Upper lobe of left lung (tissue), 6 donors: ENCODE data around the gene MMAB. TPM values are rescaled to one million over a fixed set of nuclear protein-coding genes. Genes with fewer than 3 reads are reported as not detected.
"Not testable (repeated sequence)": the region's sequence is repeated elsewhere in the genome, so short reads cannot be mapped to it uniquely, and the experiment has no call there.

Experiments
- ATAC-seq, 2 donors: fragments of 200-7000 bp; cut with Tn5 transposase; one replicate each; pipeline ENCODE4 v1.9.1; 2022; ENCODE audit warnings: mild to moderate bottlenecking in 2 of 2, moderate library complexity in 2 of 2; ENCODE audit not compliant: low FRiP score in 2 of 2
- DNase-seq, 2 donors: peaks; one replicate each; pipeline ENCODE4 v3.0.0-alpha.2; 2019 to 2020
- H3K27ac ChIP-seq, 4 donors: fragments of 200-600 bp; sonication (generic); one replicate each; pipeline ENCODE4 v1.5.1; 2016 to 2019
- H3K27me3 ChIP-seq, 4 donors: fragments of 200-600 bp; sonication (generic); one replicate each; pipeline ENCODE4 v1.5.1; 2017 to 2019
- H3K36me3 ChIP-seq, 4 donors: fragments of 200-600 bp; sonication (generic); one replicate each; pipeline ENCODE4 v1.5.1; 2016 to 2019
- H3K4me1 ChIP-seq, 4 donors: fragments of 200-600 bp; sonication (generic); one replicate each; pipeline ENCODE4 v1.5.1; 2018 to 2019
- H3K4me3 ChIP-seq, 4 donors: fragments of 200-600 bp; sonication (generic); one replicate each; pipeline ENCODE4 v1.5.1; 2017 to 2019; ENCODE audit warnings: mild to moderate bottlenecking in 2 of 4, moderate library complexity in 1 of 4
- H3K9me3 ChIP-seq, 4 donors: fragments of 200-600 bp; sonication (generic); one replicate each; pipeline ENCODE4 v1.5.1; 2018 to 2019
- CTCF ChIP-seq, 6 experiments: fragments of 450-650 bp in 4 of 6; fragments of 200-600 bp in 2 of 6; sonication (generic) in 2 of 6; IDR thresholded peaks; one replicate each; pipeline ENCODE4 v1.5.1; 2016 to 2019; ENCODE audit warnings: antibody characterized with exemption in 6 of 6
- EP300 ChIP-seq, 4 donors: sonication (generic); formaldehyde crosslinking; IDR thresholded peaks; one replicate each; pipeline ENCODE4 v1.5.1; 2017; ENCODE audit warnings: antibody characterized with exemption in 4 of 4, control low read depth in 2 of 4
- POLR2A ChIP-seq, 4 donors: fragments of 450-650 bp; IDR thresholded peaks; one replicate each; pipeline ENCODE4 v1.5.1; 2016 to 2017; ENCODE audit warnings: antibody characterized with exemption in 4 of 4, mild to moderate bottlenecking in 2 of 4
- POLR2AphosphoS5 ChIP-seq, 2 donors: sonication (generic); formaldehyde crosslinking; IDR thresholded peaks; one replicate each; pipeline ENCODE4 v1.5.1; 2017; ENCODE audit warnings: antibody characterized with exemption in 2 of 2
- WGBS, 2 donors: methylation state at CpG; one replicate each; pipeline ENCODE4 v1.1.5; 2017 to 2018; 5-methylcytosine and 5-hydroxymethylcytosine counted together
- total RNA-seq, 6 donors: library from RNA; depleted of rRNA in 4 of 6; stranded (reverse); fragments of >200 nt in 4 of 6; gene quantifications; one replicate each; pipeline versions ENCODE4 v1.1.0 to v1.2.1, GENCODE V29; 2016 to 2021
- donor health status: DM: no; HTN: no; CAD: no; lungs with moderate emphysema.
- donor health status: DM: no; HTN: yes; CAD: no; lungs with severe emphysema.

Gene MMAB
- total RNA-seq, 6 donors from 2014 or later: 14.9 to 68.8 (median 39.2) TPM

- H3K27me3 ChIP-seq: no peaks in the 10 kb centered on the region
- H3K4me1 ChIP-seq: no peaks in the 10 kb centered on the region
- ATAC-seq: no peak
- H3K9me3 ChIP-seq: no peaks in the 10 kb centered on the region
- WGBS, 2 donors: 78 to 90% methylated on average over 10 to 13 of the region's 13 CpGs
- no peak overlapping the region for H3K27ac ChIP-seq
- no peak overlapping the region for H3K4me3 ChIP-seq
- no peak for DNase-seq
- no peaks in the 10 kb centered on the region for H3K36me3 ChIP-seq
- TF ChIP-seq EP300 (IDR thresholded peaks at IDR 0.05): no peak
- no peak for TF ChIP-seq POLR2A (IDR thresholded peaks at IDR 0.05)
- no peak for TF ChIP-seq POLR2AphosphoS5 (IDR thresholded peaks at IDR 0.05)
- no peak for TF ChIP-seq CTCF (IDR thresholded peaks at IDR 0.05)
Measured at GRCh38 chr12:109605599-109606228, 32.4 kb upstream of the MMAB start.

GRCh38 chr12:109605016-109605415, 31.7 kb upstream of the MMAB start:
- Histone ChIP-seq H3K4me3 (no peak overlapping the region), H3K27ac (no peak overlapping the region), H3K36me3 (no peaks in the 10 kb centered on the region), H3K9me3 (no peaks in the 10 kb centered on the region), H3K4me1 (no peaks in the 10 kb centered on the region), H3K27me3 (no peaks in the 10 kb centered on the region)
- DNase-seq (no peak), ATAC-seq (no peak)
- TF ChIP-seq POLR2AphosphoS5 (IDR thresholded peaks at IDR 0.05) (no peak), CTCF (IDR thresholded peaks at IDR 0.05) (no peak), EP300 (IDR thresholded peaks at IDR 0.05) (no peak), POLR2A (IDR thresholded peaks at IDR 0.05) (no peak)
- 83 to 89% methylated on average over 5 of the region's 5 CpGs for WGBS, 2 donors

GRCh38 chr12:109604132-109604585, 30.9 kb upstream of the MMAB start:
- ATAC-seq (no peak), DNase-seq (no peak)
- no peaks in the 10 kb centered on the region for H3K36me3 ChIP-seq
- no peak overlapping the region for H3K27ac ChIP-seq
- TF ChIP-seq POLR2AphosphoS5 (IDR thresholded peaks at IDR 0.05) (no peak), EP300 (IDR thresholded peaks at IDR 0.05) (no peak), CTCF (IDR thresholded peaks at IDR 0.05) (no peak), POLR2A (IDR thresholded peaks at IDR 0.05) (no peak)
- H3K27me3 ChIP-seq: no peaks in the 10 kb centered on the region
- H3K4me3 ChIP-seq: no peak overlapping the region
- no peaks in the 10 kb centered on the region for H3K4me1 ChIP-seq
- WGBS, 2 donors: 90 to 97% methylated on average over 3 of the region's 3 CpGs
- H3K9me3 ChIP-seq: no peaks in the 10 kb centered on the region

- not testable (repeated sequence) for H3K4me1 ChIP-seq, H3K9me3 ChIP-seq, ATAC-seq, H3K4me3 ChIP-seq, H3K27me3 ChIP-seq, H3K27ac ChIP-seq, DNase-seq, H3K36me3 ChIP-seq
- WGBS, 2 donors: 83 to 86% methylated on average over 5 of the region's 5 CpGs
Measured at GRCh38 chr12:109602132-109602531, 28.8 kb upstream of the MMAB start.

GRCh38 chr12:109601557-109601956, 28.3 kb upstream of the MMAB start:
- no peaks in the 10 kb centered on the region for H3K27me3 ChIP-seq
- H3K4me3 ChIP-seq: no peak overlapping the region
- WGBS, 2 donors: 92 to 93% methylated on average over 7 to 8 of the region's 8 CpGs
- H3K9me3 ChIP-seq: no peaks in the 10 kb centered on the region
- H3K27ac ChIP-seq: no peak overlapping the region
- H3K4me1 ChIP-seq: peaks cover 5 to 9% (median 8%) of the 10 kb centered on the region in 4 donors
- TF ChIP-seq POLR2A (IDR thresholded peaks at IDR 0.05) (no peak), CTCF (IDR thresholded peaks at IDR 0.05) (no peak), EP300 (IDR thresholded peaks at IDR 0.05) (no peak), POLR2AphosphoS5 (IDR thresholded peaks at IDR 0.05) (no peak)
- peaks cover 0 to 7% (median 2%) of the 10 kb centered on the region in 4 donors for H3K36me3 ChIP-seq
- DNase-seq: no peak
- ATAC-seq: no peak
